Measurements from ENCODE around the gene MAD1L1. TPM values are rescaled to one million over a fixed set of nuclear protein-coding genes. Genes with fewer than 3 reads are reported as not detected.

Gene MAD1L1
- total and polyA plus RNA-seq, 2 experiments from 2014 or later = 38.2 to 69.8 TPM

GRCh38 chr7:2217206-2217605 is 15.5 kb downstream of the MAD1L1 start:
- 76 to 91% methylated on average over 9 to 10 of the region's 10 CpGs for WGBS, 2 experiments (ENCODE audit: low coverage in 1 of 2, low lambda C conversion rate in 2 of 2, missing lambda C conversion rate in 2 of 2)
- no peak overlapping the region for H3K4me3 ChIP-seq
- no peaks in the 10 kb centered on the region for H3K79me2 ChIP-seq (ENCODE audit: insufficient read depth)
- in situ Hi-C loops (cut with MboI) = loop anchor here (10.0 kb wide), 1 partner anchor 632 kb away; no protein-coding TSS in a partner anchor
- no peak overlapping the region for H3K4me2 ChIP-seq (ENCODE audit: unreplicated experiment)
- H3K27ac ChIP-seq = no peak overlapping the region
- no peaks in the 10 kb centered on the region for H4K20me1 ChIP-seq (ENCODE audit: insufficient read depth)
- DNase-seq = no peak
- no peaks in the 10 kb centered on the region for H3K9me2 ChIP-seq (ENCODE audit: insufficient read depth)
- TF ChIP-seq EZH2phosphoT487 (IDR thresholded peaks at IDR 0.05; ENCODE audit: insufficient read depth, low read depth) (no peak), EZH2 (IDR thresholded peaks at IDR 0.05; ENCODE audit: insufficient read depth, poor library complexity, severe bottlenecking) (no peak)
- H3K9me3 ChIP-seq (ENCODE audit: low read depth) = no peaks in the 10 kb centered on the region
- no peaks in the 10 kb centered on the region for H3K4me1 ChIP-seq (ENCODE audit: insufficient read depth)
- H3F3A ChIP-seq (ENCODE audit: insufficient read depth) = no peaks in the 10 kb centered on the region
- H3K27me3 ChIP-seq (replicated peaks; ENCODE audit: insufficient read depth) = no peaks in the 10 kb centered on the region
- H3K9ac ChIP-seq = no peak overlapping the region
- H2AFZ ChIP-seq = no peak overlapping the region
- H3K36me3 ChIP-seq (ENCODE audit: low read depth) = no peaks in the 10 kb centered on the region; the same call in 1 of the 2 replicates

GRCh38 chr7:2215851-2216250 is 16.9 kb downstream of the MAD1L1 start:
- no peaks in the 10 kb centered on the region for H4K20me1 ChIP-seq (ENCODE audit: insufficient read depth)
- no peaks in the 10 kb centered on the region for H3K9me3 ChIP-seq (ENCODE audit: low read depth)
- WGBS, 2 experiments (ENCODE audit: low coverage in 1 of 2, low lambda C conversion rate in 2 of 2, missing lambda C conversion rate in 2 of 2) = 85 to 89% methylated on average over 17 of the region's 17 CpGs
- no peaks in the 10 kb centered on the region for H3K4me1 ChIP-seq (ENCODE audit: insufficient read depth)
- no peaks in the 10 kb centered on the region for H3K27me3 ChIP-seq (replicated peaks; ENCODE audit: insufficient read depth)
- in situ Hi-C loops (cut with MboI) = loop anchor here (10.0 kb wide), 1 partner anchor 631 kb away; no protein-coding TSS in a partner anchor
- no peaks in the 10 kb centered on the region for H3K9me2 ChIP-seq (ENCODE audit: insufficient read depth)
- TF ChIP-seq EZH2phosphoT487 (IDR thresholded peaks at IDR 0.05; ENCODE audit: insufficient read depth, low read depth) (no peak), EZH2 (IDR thresholded peaks at IDR 0.05; ENCODE audit: insufficient read depth, poor library complexity, severe bottlenecking) (no peak)
- H3K79me2 ChIP-seq (ENCODE audit: insufficient read depth) = no peaks in the 10 kb centered on the region
- no peak overlapping the region for H3K4me2 ChIP-seq (ENCODE audit: unreplicated experiment)
- no peak for DNase-seq
- no peaks in the 10 kb centered on the region; the same call in 1 of the 2 replicates for H3K36me3 ChIP-seq (ENCODE audit: low read depth)
- no peak overlapping the region for H3K27ac ChIP-seq
- no peaks in the 10 kb centered on the region for H3F3A ChIP-seq (ENCODE audit: insufficient read depth)
- H3K4me3 ChIP-seq = no peak overlapping the region
- no peak overlapping the region for H2AFZ ChIP-seq
- no peak overlapping the region for H3K9ac ChIP-seq

GRCh38 chr7:2214636-2215035 is 18.1 kb downstream of the MAD1L1 start:
- 89 to 93% methylated on average over 9 of the region's 9 CpGs for WGBS, 2 experiments (ENCODE audit: low coverage in 1 of 2, low lambda C conversion rate in 2 of 2, missing lambda C conversion rate in 2 of 2)
- Histone ChIP-seq H3K36me3 (ENCODE audit: low read depth) (no peaks in the 10 kb centered on the region; the same call in 1 of the 2 replicates), H3K9me2 (ENCODE audit: insufficient read depth) (no peaks in the 10 kb centered on the region), H3F3A (ENCODE audit: insufficient read depth) (no peaks in the 10 kb centered on the region), H3K27ac (no peak overlapping the region), H3K4me2 (ENCODE audit: unreplicated experiment) (no peak overlapping the region), H3K4me1 (ENCODE audit: insufficient read depth) (no peaks in the 10 kb centered on the region), H3K9me3 (ENCODE audit: low read depth) (no peaks in the 10 kb centered on the region), H3K27me3 (replicated peaks; ENCODE audit: insufficient read depth) (no peaks in the 10 kb centered on the region), H3K4me3 (no peak overlapping the region), H2AFZ (no peak overlapping the region), H3K79me2 (ENCODE audit: insufficient read depth) (no peaks in the 10 kb centered on the region), H3K9ac (no peak overlapping the region), H4K20me1 (ENCODE audit: insufficient read depth) (no peaks in the 10 kb centered on the region)
- in situ Hi-C loops (cut with MboI) = loop anchor here (10.0 kb wide), 1 partner anchor 630 kb away; no protein-coding TSS in a partner anchor
- TF ChIP-seq EZH2phosphoT487 (IDR thresholded peaks at IDR 0.05; ENCODE audit: insufficient read depth, low read depth) (no peak), EZH2 (IDR thresholded peaks at IDR 0.05; ENCODE audit: insufficient read depth, poor library complexity, severe bottlenecking) (no peak)
- DNase-seq = peak; percentile 11

- no peak overlapping the region for H3K4me3 ChIP-seq
- H3F3A ChIP-seq (ENCODE audit: insufficient read depth) = no peaks in the 10 kb centered on the region
- no peak for TF ChIP-seq EZH2 (IDR thresholded peaks at IDR 0.05; ENCODE audit: insufficient read depth, poor library complexity, severe bottlenecking)
- DNase-seq = no peak
- no peaks in the 10 kb centered on the region for H3K27me3 ChIP-seq (replicated peaks; ENCODE audit: insufficient read depth)
- in situ Hi-C loops (cut with MboI) = loop anchor here (10.0 kb wide), 1 partner anchor 629 kb away; no protein-coding TSS in a partner anchor
- no peaks in the 10 kb centered on the region for H3K9me3 ChIP-seq (ENCODE audit: low read depth)
- H3K4me2 ChIP-seq (ENCODE audit: unreplicated experiment) = no peak overlapping the region
- no peaks in the 10 kb centered on the region for H3K79me2 ChIP-seq (ENCODE audit: insufficient read depth)
- no peaks in the 10 kb centered on the region for H3K9me2 ChIP-seq (ENCODE audit: insufficient read depth)
- no peaks in the 10 kb centered on the region for H4K20me1 ChIP-seq (ENCODE audit: insufficient read depth)
- H3K27ac ChIP-seq = no peak overlapping the region
- H2AFZ ChIP-seq = no peak overlapping the region
- H3K4me1 ChIP-seq (ENCODE audit: insufficient read depth) = no peaks in the 10 kb centered on the region
- no peaks in the 10 kb centered on the region; the same call in 1 of the 2 replicates for H3K36me3 ChIP-seq (ENCODE audit: low read depth)
- H3K9ac ChIP-seq = no peak overlapping the region
- 84 to 88% methylated on average over 15 of the region's 15 CpGs for WGBS, 2 experiments (ENCODE audit: low coverage in 1 of 2, low lambda C conversion rate in 2 of 2, missing lambda C conversion rate in 2 of 2)
These were observed 19.1 kb downstream of the MAD1L1 start for GRCh38 chr7:2213551-2214215.
